ENCODE measurements around the gene RHBDF2.

The RHBDF2 gene

DNA sequence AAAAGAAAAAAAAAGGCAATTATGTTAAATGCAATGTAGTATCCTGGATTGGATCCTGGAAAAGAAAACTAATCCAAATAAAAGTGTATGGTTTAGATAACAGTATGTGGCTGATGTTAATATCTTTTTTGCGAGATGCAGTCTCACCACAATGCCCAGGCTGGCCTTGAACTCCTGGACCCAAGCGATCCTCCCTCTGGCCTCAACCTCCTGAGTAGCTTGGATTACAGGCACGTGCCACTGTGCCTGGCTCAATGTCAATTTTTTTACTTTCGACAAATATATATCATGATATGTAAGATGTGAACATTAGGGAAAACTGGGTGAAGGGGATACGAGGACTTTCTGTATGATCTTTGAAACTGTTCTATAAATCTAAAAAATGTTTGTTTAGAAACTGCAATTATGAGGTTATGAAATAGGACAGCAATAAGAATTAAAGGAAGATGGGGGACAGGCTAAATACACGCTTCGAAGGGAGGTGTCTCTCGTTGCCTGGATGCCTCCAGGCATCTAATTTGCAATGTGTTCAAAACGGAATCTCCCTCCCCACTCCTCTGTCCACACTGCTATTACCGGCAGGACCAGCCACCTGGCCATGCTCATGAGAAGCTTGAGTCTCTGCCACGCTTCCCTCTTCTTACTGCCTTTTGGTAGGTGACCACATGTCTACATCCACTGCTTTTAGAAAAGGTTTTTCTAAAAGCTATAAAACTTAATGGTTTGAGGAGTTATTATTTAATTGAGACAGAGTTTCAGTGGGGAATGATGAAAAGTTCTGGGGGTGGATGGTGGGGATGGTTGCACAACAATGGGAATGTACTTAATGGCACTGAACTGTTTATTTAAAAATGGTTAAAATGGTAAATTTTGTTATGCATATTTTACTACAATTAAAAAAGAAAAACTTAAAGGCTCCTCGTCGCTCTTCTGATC is 63.5 kb downstream of the RHBDF2 start:
- DNase-seq (ENCODE audit: low read depth), result no peak
- TF ChIP-seq, protein P1, sequence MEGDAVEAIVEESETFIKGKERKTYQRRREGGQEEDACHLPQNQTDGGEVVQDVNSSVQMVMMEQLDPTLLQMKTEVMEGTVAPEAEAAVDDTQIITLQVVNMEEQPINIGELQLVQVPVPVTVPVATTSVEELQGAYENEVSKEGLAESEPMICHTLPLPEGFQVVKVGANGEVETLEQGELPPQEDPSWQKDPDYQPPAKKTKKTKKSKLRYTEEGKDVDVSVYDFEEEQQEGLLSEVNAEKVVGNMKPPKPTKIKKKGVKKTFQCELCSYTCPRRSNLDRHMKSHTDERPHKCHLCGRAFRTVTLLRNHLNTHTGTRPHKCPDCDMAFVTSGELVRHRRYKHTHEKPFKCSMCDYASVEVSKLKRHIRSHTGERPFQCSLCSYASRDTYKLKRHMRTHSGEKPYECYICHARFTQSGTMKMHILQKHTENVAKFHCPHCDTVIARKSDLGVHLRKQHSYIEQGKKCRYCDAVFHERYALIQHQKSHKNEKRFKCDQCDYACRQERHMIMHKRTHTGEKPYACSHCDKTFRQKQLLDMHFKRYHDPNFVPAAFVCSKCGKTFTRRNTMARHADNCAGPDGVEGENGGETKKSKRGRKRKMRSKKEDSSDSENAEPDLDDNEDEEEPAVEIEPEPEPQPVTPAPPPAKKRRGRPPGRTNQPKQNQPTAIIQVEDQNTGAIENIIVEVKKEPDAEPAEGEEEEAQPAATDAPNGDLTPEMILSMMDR (conservative IDR thresholded peaks at IDR 0.05; ENCODE audit: low read length), result no peak
- no peak overlapping the region for H3K4me3 ChIP-seq (ENCODE audit: low read length)

DNA sequence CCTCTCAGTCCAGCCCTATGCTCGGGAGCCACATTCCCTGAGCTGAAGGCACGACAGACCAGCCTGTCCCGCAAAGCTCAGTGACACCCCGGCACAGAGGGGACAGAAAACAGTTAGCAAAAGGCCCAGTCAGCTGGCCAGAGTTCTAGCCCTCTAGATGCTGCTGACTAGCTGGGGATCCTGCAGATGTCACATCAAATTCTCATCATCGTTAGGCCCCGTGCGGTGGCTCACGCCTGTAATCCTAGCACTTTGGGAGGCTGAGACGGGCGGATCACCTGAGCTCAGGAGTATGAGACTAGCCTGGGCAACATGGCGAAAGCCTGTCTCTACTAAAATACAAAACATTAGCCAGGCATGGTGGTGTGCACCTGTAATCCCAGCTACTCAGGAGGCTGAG is 65.5 kb downstream of the RHBDF2 start:
- no peak overlapping the region for H3K4me3 ChIP-seq (ENCODE audit: low read length)
- TF ChIP-seq, protein P1 (conservative IDR thresholded peaks at IDR 0.05; ENCODE audit: low read length), result no peak
- no peak for DNase-seq (ENCODE audit: low read depth)

DNA sequence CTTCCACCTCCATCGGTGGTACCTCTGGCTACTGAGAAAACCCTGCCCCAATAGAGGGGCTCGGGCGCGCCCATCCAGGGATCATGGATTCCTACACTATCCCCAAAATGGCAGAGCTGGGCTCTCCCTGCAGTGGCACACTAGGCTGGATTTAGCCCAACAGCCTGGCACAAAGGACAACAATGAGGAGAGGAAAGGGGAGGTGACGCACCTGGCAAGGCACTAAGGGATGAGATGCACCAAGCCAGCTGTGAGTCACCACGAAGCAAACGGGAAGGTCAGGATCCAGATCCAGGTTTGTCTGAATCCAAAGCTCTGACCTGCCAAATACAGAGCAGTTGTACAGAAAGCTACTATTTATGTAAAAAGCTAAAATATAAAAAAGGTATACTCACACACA is 66.4 kb downstream of the RHBDF2 start:
- DNase-seq (ENCODE audit: low read depth), result no peak

DNA sequence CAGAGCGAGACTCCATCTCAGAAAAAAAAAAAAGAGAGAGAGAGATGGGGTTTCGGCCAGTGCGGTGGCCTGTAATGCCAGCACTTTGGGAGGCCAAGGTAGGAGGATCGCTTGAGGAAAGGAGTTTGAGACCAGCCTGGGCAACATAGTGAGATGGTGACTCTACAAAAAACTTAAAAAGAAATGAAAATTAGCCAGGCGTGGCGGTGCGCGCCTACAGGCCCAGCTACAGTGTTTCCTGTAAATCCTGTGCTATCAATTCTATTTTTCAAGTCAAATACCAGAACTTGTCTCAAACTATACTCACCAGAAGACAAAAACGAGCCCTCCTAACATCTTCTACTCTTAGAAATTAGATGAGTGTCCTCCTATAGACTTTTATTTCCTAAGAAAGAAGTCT is 67.5 kb downstream of the RHBDF2 start:
- no peak overlapping the region for H3K4me3 ChIP-seq (ENCODE audit: low read length)
- TF ChIP-seq, protein P1 (conservative IDR thresholded peaks at IDR 0.05; ENCODE audit: low read length), result no peak
- DNase-seq (ENCODE audit: low read depth), result no peak

More for the DNA sequence above, 66.4 kb downstream of the RHBDF2 start:
- TF ChIP-seq, protein P1 (conservative IDR thresholded peaks at IDR 0.05; ENCODE audit: low read length), result no peak
- H3K4me3 ChIP-seq (ENCODE audit: low read length), result no peak overlapping the region

DNA sequence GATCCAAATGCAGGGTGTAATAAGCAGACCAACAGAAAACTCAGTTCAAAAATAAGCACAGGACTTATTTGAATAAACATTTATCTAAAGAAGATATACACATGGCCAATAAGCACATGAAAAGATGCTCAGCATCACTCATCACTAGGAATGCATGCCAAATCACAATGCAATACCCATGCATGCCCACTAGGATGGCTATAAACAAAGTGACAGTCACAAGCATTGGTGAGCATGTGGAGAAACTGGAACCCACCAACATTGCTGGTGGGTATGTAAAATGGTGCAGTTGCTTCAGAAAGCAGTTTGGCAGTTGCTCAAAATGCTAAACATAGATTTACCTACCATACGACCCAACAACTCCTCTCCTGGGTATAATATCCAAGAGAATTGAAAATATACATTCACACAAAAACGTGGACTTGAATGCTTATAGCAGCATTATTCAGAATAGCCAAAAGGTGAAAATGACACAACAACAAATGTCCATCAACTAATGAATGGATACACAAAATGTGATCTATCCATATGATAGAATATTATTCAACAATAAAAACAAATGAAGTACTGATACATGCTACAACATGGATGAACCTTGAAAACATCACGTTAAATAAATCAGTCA is 68.4 kb downstream of the RHBDF2 start:
- TF ChIP-seq, protein P1 (conservative IDR thresholded peaks at IDR 0.05; ENCODE audit: low read length), result peak; percentile 42
- DNase-seq (ENCODE audit: low read depth), result no peak

DNA sequence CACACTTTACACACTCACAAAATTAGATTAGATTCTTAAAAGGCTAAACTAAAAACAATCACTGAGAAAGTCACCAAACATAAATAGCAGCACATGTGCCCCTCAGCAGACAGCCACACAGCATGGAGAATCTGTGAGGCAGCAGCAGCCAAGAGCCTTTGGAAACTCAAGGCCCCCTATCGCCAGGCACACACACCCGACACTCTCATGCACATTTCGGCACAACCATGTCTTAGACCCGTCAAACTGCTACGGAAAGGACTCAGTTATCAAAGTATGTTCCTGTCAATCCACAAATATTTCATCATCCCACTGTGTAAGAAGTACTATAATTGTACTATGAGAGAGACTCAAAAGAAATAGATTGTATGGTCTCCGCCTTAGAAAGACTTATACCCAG is 69.2 kb downstream of the RHBDF2 start:
- no peak overlapping the region for H3K4me3 ChIP-seq (ENCODE audit: low read length)
- TF ChIP-seq, protein P1 (conservative IDR thresholded peaks at IDR 0.05; ENCODE audit: low read length), result no peak
- DNase-seq (ENCODE audit: low read depth), result no peak

More for the DNA sequence above, 68.4 kb downstream of the RHBDF2 start:
- no peak overlapping the region for H3K4me3 ChIP-seq (ENCODE audit: low read length)
